GM19351 (cell line): ENCODE measurements around the gene MBTD1.
"Not testable (repeated sequence)": the region's sequence is repeated elsewhere in the genome, so short reads cannot be mapped to it uniquely, and the experiment has no call there.

Experiments
- ATAC-seq: cut with Tn5 transposase; IDR thresholded peaks from one replicate; pipeline ENCODE4 v1.9.1; 2021; ENCODE audit warnings: mild to moderate bottlenecking, moderate library complexity; ENCODE audit not compliant: unreplicated experiment

Gene MBTD1

DNA sequence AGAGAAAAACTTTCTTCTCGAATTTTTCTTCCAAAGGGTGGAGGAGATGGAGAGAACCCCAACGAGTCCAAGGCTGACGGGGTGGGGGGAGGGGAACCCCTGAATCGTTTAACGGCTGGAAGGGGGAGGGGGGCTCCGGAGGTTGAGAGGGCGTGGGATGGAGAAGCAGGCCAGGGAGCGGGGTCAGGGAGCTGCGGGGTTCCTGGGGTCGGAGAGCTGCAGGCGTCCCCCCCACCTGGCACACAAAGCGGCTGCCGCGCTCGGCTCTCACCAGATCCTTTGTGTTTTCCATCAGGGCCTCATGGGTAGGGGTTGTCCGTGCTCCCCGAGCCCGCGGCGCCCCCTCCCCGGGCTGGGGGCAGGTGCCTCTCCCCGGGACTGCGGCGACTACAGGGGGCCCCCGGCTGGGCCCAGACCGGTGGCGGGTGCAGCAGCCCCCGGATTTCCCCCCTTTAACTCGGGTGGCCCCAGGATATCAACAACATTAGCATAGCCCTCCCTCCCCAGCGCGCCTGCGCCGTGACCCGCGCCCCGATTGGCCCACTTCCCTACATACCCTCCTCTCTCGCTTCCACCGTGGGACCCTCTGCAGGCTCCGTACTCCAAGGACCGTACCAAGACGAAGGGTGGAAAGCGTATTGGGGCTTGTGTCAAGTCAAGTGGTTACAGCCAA is at the start of gene MBTD1:
MBTD1 (minus strand) TSS at position 486 of the 673 bp plus-strand sequence. CDS start 34,888 bp downstream, outside the sequence.
- ATAC-seq = peak; percentile 78

DNA sequence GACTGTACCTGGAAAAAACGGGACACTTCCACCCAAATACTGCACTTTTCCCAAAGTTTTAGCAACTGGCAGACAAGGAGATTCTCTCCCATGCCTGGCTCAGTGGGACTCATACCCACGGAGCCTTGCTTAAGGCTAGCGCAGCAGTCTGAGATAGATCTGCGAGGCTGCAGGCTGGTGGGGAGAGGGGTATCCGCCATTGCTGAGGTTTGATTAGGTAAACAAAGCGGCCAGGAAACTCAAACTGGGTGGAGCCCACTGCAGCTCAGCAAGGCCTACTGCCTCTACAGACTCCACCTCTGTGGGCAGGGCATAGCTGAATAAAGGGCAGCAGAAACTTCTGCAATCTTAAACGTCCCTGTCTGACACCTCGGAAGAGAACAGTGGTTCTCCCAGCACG is 45.3 kb upstream of the MBTD1 start:
- no peak for ATAC-seq

- ATAC-seq = no peak
These were observed 40.0 kb upstream of the MBTD1 start for GRCh38 chr17:51299859-51300258.

- ATAC-seq = no peak
These were observed 38.9 kb upstream of the MBTD1 start for GRCh38 chr17:51298508-51299371.

DNA sequence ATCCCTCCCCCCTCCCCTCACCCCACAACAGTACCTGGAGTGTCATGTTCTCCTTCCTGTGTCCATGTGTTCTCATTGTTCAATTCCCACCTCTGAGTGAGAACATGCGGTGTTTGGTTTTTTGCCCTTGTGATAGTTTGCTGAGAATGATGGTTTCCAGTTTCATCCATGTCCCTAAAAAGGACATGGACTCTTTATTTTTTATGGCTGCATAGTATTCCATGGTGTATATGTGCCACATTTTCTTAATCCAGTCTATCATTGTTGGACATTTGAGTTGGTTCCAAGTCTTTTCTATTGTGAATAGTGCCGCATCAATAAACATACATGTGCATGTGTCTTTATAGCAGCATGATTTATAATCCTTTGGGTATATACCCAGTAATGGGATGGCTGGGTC is 34.5 kb upstream of the MBTD1 start:
- not testable (repeated sequence) for ATAC-seq

- ATAC-seq = no peak
These were observed 29.9 kb upstream of the MBTD1 start for GRCh38 chr17:51289696-51290111.

DNA sequence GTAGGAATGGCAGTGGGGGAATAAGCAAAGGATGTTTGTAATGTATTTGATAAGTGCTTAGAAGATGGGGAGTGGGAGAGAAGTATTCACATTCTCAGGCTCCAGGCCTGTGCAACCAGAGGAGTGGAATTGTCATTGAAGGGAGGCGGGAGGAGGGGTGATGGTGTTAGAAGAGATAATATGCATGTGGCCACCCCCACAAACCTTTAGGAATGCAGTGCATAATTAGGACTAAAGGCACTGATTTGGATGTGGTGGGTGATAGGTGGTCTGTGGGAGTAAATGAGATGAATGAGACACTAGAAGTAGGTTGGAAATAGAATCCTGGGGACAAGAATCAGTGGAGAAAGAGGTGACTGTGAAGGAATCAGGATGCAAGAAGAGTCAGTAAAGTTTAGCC is 27.6 kb upstream of the MBTD1 start:
- no peak for ATAC-seq

DNA sequence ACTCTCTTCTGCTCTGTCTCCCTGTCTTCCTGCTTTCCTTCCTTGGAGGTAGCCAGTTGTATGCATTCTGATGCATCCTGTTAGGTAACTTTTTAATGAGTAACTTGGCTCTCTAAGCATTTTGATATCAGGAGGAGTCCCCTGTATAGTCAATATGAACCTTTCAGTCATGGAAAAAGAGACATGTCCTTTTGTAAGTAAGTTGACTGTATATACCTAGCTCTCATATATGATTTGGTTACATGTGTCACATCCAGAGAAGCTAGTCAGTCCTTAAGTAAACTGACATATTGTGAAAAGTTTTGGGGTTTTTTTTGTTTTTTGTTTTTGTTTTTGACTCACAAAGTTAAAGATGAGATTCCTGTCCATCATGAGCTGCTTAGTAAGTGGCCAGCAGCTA is 19.3 kb upstream of the MBTD1 start:
- no peak for ATAC-seq

DNA sequence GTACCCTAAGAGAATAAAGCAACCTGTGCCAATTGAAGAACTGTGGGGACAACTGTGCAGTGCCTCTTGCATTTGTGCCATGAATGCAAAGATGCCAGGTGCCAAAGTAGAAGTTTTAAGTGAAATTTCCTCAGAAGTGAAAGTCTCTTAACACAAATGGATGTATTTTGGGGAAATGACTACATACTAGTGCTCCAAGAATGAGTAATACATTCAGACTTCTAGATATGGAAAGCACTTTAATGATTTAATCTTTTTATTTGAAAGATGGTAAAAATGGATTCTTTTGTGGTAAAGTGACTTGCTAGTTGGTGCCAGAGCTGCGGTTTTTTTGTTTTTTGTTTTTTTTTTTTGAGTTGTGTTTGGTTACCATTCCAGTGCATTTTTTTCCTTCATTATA is 15.5 kb upstream of the MBTD1 start:
- no peak for ATAC-seq

- ATAC-seq = no peak
These were observed 13.0 kb upstream of the MBTD1 start for GRCh38 chr17:51272812-51273211.

DNA sequence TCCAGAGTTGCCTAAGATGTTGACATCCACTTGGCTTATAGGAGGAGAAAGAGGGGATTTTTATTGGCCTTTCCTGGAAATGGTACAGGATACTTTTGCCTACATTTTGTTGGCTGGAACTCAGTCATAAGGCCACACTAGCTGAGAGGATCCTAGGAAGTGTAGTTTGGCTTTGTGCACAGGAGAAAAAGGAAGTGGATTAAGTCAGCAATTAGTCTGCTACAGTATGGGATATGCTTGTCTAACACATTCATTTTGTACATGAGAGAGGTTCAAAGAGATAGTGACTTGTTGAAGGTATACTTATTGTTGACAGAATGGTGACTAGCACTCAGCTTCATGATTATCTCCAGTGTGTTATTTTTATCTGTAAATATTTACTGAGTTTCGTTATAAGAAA is 10.8 kb upstream of the MBTD1 start:
- no peak for ATAC-seq

DNA sequence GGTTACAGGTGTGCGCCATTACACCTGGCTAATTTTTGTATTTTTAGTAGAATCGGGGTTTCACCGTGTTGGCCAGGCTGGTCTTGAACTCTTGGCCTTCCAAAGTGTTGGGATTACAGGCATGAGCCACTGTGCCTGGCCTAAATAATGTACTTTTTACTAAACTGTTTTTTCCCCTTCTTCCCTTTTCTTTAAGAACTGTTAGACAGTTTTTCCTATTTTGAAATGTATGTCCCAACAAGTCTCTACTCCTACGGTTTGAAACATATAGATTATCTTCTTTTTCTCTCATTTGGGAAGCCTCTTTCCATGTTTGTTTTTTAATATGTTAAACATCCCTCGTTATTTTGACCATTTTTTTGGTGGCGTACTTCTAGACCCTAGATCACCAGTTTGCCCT is 10.1 kb upstream of the MBTD1 start:
- no peak for ATAC-seq

GRCh38 chr17:51264466-51264865 is 4.6 kb upstream of the MBTD1 start:
- not testable (repeated sequence) for ATAC-seq

DNA sequence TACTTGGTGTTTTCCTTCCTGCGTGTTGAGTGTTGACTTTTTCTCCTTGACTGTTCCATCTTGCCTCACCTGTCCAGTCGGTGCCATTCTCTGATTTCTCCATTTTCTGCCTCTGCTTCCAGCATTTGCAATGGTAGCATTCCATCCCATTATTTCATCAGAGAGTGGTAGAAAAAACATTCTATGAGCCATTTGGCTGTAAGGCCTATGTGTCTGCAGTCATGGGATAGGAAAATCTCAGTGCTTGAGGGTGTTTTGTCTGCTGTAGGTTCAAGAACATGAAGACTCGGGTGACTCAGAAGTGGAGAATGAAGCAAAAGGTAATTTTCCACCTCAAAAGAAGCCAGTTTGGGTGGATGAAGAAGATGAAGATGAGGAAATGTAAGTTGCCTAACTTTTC is 3.2 kb upstream of the MBTD1 start:
- ATAC-seq = no peak

DNA sequence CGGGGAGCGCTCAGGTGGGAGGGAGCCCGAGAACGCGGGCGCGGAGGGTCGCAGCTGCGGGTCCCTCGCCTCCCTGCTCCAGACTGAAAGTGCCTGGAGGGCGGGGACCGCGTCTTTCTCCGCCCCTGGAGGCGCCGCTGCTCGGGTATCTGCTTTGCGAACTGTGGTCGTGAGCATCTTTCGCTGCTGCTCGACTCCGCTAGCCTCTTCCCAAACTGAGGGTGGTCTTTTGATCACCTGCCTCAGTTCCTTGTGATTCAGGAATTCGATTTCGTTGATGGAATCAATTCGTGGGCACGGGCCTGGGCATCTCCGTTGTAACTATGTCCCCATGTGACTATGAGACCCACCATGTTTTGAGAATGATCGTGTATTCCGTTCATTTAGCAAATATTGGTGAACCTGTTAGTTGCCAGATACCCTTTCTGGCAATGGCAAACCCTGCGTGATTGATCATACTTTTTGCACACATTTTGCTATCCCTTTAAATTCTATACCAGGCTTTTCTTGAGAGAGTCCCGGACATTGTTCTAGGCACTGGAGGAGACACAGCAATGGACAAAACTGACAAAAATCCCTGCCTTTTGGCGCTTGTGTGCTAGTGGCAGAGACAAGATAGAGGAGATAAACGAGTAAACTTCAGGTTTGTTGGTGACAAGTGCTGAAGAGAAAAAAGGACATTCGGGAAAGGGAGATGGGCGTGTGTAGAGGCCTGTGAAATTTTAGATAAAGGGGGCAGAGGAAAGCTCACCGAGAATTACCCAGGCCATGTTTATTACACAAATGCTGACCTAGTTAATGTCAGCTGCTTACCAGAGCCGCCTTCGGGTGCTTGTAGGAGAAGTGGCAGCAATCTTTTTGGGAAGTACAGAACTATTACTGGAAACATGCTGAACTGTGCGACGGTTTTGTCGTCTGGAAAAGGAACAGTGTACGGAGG is 1.4 kb upstream of the MBTD1 start:
- ATAC-seq = no peak

GRCh38 chr17:51260237-51261023 is 581 bp upstream of the MBTD1 start, which contains the start of gene UTP18:
UTP18 (plus strand) TSS chr17:51260546; CDS start chr17:51260585, 39 bp downstream.
- peak; percentile 66 for ATAC-seq

DNA sequence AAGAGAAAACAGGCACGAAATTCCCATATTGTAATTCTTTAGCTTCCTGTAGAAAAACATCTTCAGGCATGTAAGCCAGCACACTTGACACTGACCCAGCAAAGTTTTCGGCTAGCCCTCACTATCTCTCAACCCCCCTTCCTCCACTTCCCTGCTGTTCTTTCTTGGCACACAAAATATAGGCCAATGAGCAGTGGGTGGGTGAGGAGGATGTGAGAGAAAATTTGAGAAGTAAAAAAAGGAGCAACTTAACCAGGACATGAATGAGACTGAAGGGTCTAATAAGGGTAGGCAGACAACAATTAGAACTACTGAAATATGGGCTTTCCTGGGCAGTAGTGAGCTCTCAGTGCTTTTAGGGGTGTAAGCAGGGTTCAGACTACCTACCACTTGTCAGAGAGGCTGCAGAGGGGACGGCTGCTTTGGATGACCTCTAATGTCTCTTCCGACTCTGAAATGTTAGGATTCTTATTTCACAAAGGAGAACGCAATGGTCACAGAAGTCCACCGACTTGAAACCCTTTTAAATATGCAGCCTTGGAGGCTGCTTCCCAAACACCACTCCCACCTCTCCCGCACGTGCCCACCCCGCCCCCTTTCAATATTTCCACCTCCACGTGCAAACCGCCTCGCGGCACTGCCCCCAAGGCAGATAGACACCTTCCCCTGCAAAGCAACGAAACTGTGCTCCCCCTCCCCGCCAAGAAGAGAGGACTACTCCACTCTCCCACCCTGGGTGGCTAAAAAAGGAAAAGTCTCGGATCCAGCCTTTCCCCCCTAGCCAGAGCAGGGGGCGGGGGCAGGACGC is 889 bp downstream of the MBTD1 start:
- ATAC-seq = no peak

- no peak for ATAC-seq
These were observed 2.4 kb downstream of the MBTD1 start for GRCh38 chr17:51257150-51258081.
